IMR-90 (cell line): ENCODE results near the gene IFIT3. TPM values are rescaled to one million over a fixed set of nuclear protein-coding genes. Genes with fewer than 3 reads are reported as not detected.
A peak's percentile ranks its signal among the peaks of the same experiment; 100 is the strongest.

Source experiments
- ATAC-seq: fragments of 200-7000 bp; cut with Tn5 transposase; 2 replicates; pipeline ENCODE4 v1.9.1; 2020; ENCODE audit warnings: low read depth, mild to moderate bottlenecking, moderate library complexity
- BruUV-seq: library from RNA; stranded (reverse); fragments of 400-500 nt; replicated peaks from 2 replicates; lab custom pipeline; 2021; lab: Mats Ljungman, UMichigan
- CTCF ChIA-PET: fragments of 300-600 bp; formaldehyde crosslinking; extraction: SDS; loops from one replicate; lab custom pipeline; 2021; ENCODE audit warnings: antibody characterized with exemption; lab: Yijun Ruan, JAX
- POLR2A ChIA-PET: fragments of 300-600 bp; sonication (Branson Sonifier 250); formaldehyde crosslinking; loops from one replicate; lab custom pipeline; 2022; ENCODE audit warnings: antibody characterized with exemption; ENCODE audit not compliant: unreplicated experiment; lab: Charles Lee
- DNase-seq: peaks from one replicate; pipeline ENCODE4 v3.0.0; 2013
- H2AFZ ChIP-seq: replicated peaks from 2 replicates; pipeline ENCODE3; 2013; ENCODE audit warnings: low read length, mild to moderate bottlenecking; ENCODE audit not compliant: poor library complexity
- H2AK5ac ChIP-seq: 2 replicates; pipeline ENCODE4 v1.6.1; 2013; ENCODE audit warnings: low read depth, low read length, inconsistent platforms
- H2AK9ac ChIP-seq: replicated peaks from 2 replicates; pipeline ENCODE3; 2013; ENCODE audit warnings: mild to moderate bottlenecking, low read depth, low read length, moderate library complexity; ENCODE audit not compliant: poor library complexity
- H2BK120ac ChIP-seq: 2 replicates; pipeline ENCODE4 v1.6.1; 2013; ENCODE audit warnings: low read depth, low read length, inconsistent platforms
- H2BK15ac ChIP-seq: 3 replicates; pipeline ENCODE4 v1.6.1; 2013; ENCODE audit warnings: low read depth, low read length, inconsistent platforms
- H2BK20ac ChIP-seq: 2 replicates; pipeline ENCODE4 v1.6.1; 2013; ENCODE audit warnings: low read depth, mild to moderate bottlenecking, inconsistent platforms, low read length, moderate library complexity
- H2BK5ac ChIP-seq: 2 replicates; pipeline ENCODE4 v1.6.1; 2013; ENCODE audit warnings: mild to moderate bottlenecking, low read depth, low read length, inconsistent platforms; ENCODE audit not compliant: poor library complexity, severe bottlenecking
- H3K14ac ChIP-seq: replicated peaks from 2 replicates; pipeline ENCODE4 v1.6.1; 2013; ENCODE audit warnings: low read depth, low read length, inconsistent platforms
- H3K18ac ChIP-seq: 2 replicates; pipeline ENCODE4 v1.6.1; 2013; ENCODE audit warnings: low read depth, low read length, control low read depth
- H3K23ac ChIP-seq: 2 replicates; pipeline ENCODE4 v1.6.1; 2013; ENCODE audit warnings: low read depth, low read length, inconsistent platforms
- H3K27ac ChIP-seq: 2 replicates; pipeline ENCODE4 v1.5.1; 2013; ENCODE audit warnings: mild to moderate bottlenecking, control low read depth, low read length; ENCODE audit not compliant: insufficient read depth
- H3K27me3 ChIP-seq: 2 replicates; pipeline ENCODE4 v1.6.1; 2013; ENCODE audit warnings: low read length; ENCODE audit not compliant: control insufficient read depth, insufficient read depth
- H3K36me3 ChIP-seq: 2 replicates; pipeline ENCODE4 v1.6.1; 2013; ENCODE audit warnings: low read length, mixed read lengths; ENCODE audit not compliant: control insufficient read depth, insufficient read depth
- H3K4ac ChIP-seq: 2 replicates; pipeline ENCODE4 v1.6.1; 2013; ENCODE audit warnings: low read depth, low read length, inconsistent platforms
- H3K4me1 ChIP-seq: 2 replicates; pipeline ENCODE4 v1.6.1; 2013; ENCODE audit warnings: low read length, mixed read lengths; ENCODE audit not compliant: control insufficient read depth, insufficient read depth
- H3K4me2 ChIP-seq: 2 replicates; pipeline ENCODE4 v1.6.1; 2013; ENCODE audit warnings: low read depth, mild to moderate bottlenecking, control low read depth, low read length, moderate library complexity
- H3K4me3 ChIP-seq: 2 replicates; pipeline ENCODE4 v1.5.1; 2013; ENCODE audit warnings: low read depth, mild to moderate bottlenecking, control low read depth, low read length, moderate library complexity; ENCODE audit not compliant: insufficient read depth
- H3K56ac ChIP-seq: 2 replicates; pipeline ENCODE4 v1.6.1; 2013; ENCODE audit warnings: low read length, inconsistent platforms; ENCODE audit not compliant: insufficient read depth; ENCODE audit errors: extremely low read depth
- H3K79me1 ChIP-seq, 2 experiments: 2 replicates each; pipeline ENCODE4 v1.6.1; 2013; ENCODE audit warnings: low read length in 2 of 2, inconsistent platforms in 1 of 2, low read depth in 1 of 2
- H3K9ac ChIP-seq: 2 replicates; pipeline ENCODE4 v1.6.1; 2013; ENCODE audit warnings: low read depth, low read length, control low read depth
- H3K9me1 ChIP-seq: 2 replicates; pipeline ENCODE4 v1.6.1; 2013; ENCODE audit warnings: low read length, inconsistent platforms; ENCODE audit not compliant: insufficient read depth
- H3K9me3 ChIP-seq: 2 replicates; pipeline ENCODE4 v1.6.1; 2013; ENCODE audit warnings: low read length; ENCODE audit not compliant: control insufficient read depth, insufficient read depth
- H4K20me1 ChIP-seq: 2 replicates; pipeline ENCODE4 v1.6.1; 2013; ENCODE audit warnings: low read length, inconsistent platforms; ENCODE audit not compliant: insufficient read depth
- H4K5ac ChIP-seq: 2 replicates; pipeline ENCODE4 v1.6.1; 2013; ENCODE audit warnings: mild to moderate bottlenecking, low read depth, low read length, control low read depth
- H4K8ac ChIP-seq, 2 experiments: 2 replicates each; pipeline ENCODE4 v1.6.1; 2013; ENCODE audit warnings: low read depth in 2 of 2, low read length in 2 of 2, control low read depth in 1 of 2, inconsistent platforms in 1 of 2
- H4K91ac ChIP-seq: 2 replicates; pipeline ENCODE4 v1.6.1; 2013; ENCODE audit warnings: low read depth, low read length, inconsistent platforms; ENCODE audit not compliant: insufficient read depth
- BHLHE40 ChIP-seq: fragments of 150-350 bp; IDR thresholded peaks from 2 replicates; pipeline ENCODE4 v1.6.1; 2016; ENCODE audit warnings: mild to moderate bottlenecking, low read depth, low read length
- CHD1 ChIP-seq: IDR thresholded peaks from 2 replicates; pipeline ENCODE4 v1.6.1; 2012; ENCODE audit warnings: low read depth, low read length, improper control_type of control experiment
- FOS ChIP-seq: fragments of 150-350 bp; IDR thresholded peaks from 2 replicates; pipeline ENCODE4 v1.6.1; 2016; ENCODE audit warnings: low read depth, low read length
- MAFK ChIP-seq: IDR thresholded peaks from 2 replicates; pipeline ENCODE4 v1.6.1; 2012; ENCODE audit warnings: low read depth, low read length, improper control_type of control experiment
- MAZ ChIP-seq: IDR thresholded peaks from 2 replicates; pipeline ENCODE4 v1.6.1; 2012; ENCODE audit warnings: low read depth, mild to moderate bottlenecking, low read length, improper control_type of control experiment, moderate library complexity, borderline replicate concordance
- MXI1 ChIP-seq: IDR thresholded peaks from 2 replicates; pipeline ENCODE4 v1.6.1; 2012; ENCODE audit warnings: low read depth, mild to moderate bottlenecking, low read length, moderate library complexity, borderline replicate concordance
- NFE2L2 ChIP-seq: fragments of 150-350 bp; IDR thresholded peaks from 2 replicates; pipeline ENCODE4 v1.6.1; 2016; ENCODE audit warnings: low read depth, mild to moderate bottlenecking, low read length
- POLR2A ChIP-seq: IDR thresholded peaks from 2 replicates; pipeline ENCODE4 v1.6.1; 2012; ENCODE audit warnings: mild to moderate bottlenecking, low read depth, low read length
- RCOR1 ChIP-seq: IDR thresholded peaks from 2 replicates; pipeline ENCODE4 v1.6.1; 2012; ENCODE audit warnings: mild to moderate bottlenecking, low read length, improper control_type of control experiment; ENCODE audit not compliant: insufficient replicate concordance
- RFX5 ChIP-seq: IDR thresholded peaks from 2 replicates; pipeline ENCODE4 v1.8.0; 2012; ENCODE audit warnings: low read depth, mild to moderate bottlenecking, low read length, moderate library complexity
- SMC3 ChIP-seq: fragments of 150-350 bp; IDR thresholded peaks from 2 replicates; pipeline ENCODE4 v1.6.1; 2016; ENCODE audit warnings: low read depth, mild to moderate bottlenecking, antibody characterized with exemption, low read length, moderate library complexity
- WGBS, 2 experiments: methylation state at CpG; one replicate each; pipeline versions ENCODE4 v1.1.5 to v1.1.7; 2013; ENCODE audit warnings: missing lambda C conversion rate in 2 of 2; ENCODE audit not compliant: insufficient read length in 1 of 2; ENCODE audit errors: extremely low coverage in 2 of 2; 5-methylcytosine and 5-hydroxymethylcytosine counted together
- dilution Hi-C: fragments of 300-500 bp; cut with HindIII; formaldehyde crosslinking; loops from one replicate; pipeline ENCODE4 v1.14.3; 2018; ENCODE audit warnings: low sequenced_read_pairs; ENCODE audit not compliant: unreplicated experiment
- in situ Hi-C: fragments of 300-500 bp; cut with MboI; formaldehyde crosslinking; loops from 3 replicates; pipeline ENCODE4 v1.14.3; 2019; ENCODE audit warnings: low sequenced_read_pairs, inconsistent platforms, mixed read lengths
- intact Hi-C: fragments of 100-400 bp; cut with micrococcal nuclease; formaldehyde crosslinking; loops from 2 replicates; pipeline ENCODE4 v1.10.0; 2022
- polyA plus RNA-seq, 3 experiments: library from polyadenylated mRNA; depleted of rRNA; stranded (reverse); fragments of >200 nt; gene quantifications; 2 replicates each; pipeline ENCODE4 v1.2.3, GENCODE V29; 2012; ENCODE audit warnings: low replicate concordance in 1 of 3
- total RNA-seq: library from RNA; depleted of rRNA; stranded (reverse); fragments of >200 nt; gene quantifications from 2 replicates; pipeline ENCODE4 v1.2.3, GENCODE V29; 2012
- TF ChIP-seq, protein P1 (sequence below): fragments of 150-350 bp; IDR thresholded peaks from 2 replicates; pipeline ENCODE4 v1.6.1; 2017; ENCODE audit warnings: mild to moderate bottlenecking, antibody characterized with exemption, low read length, low read depth
- TF ChIP-seq, protein P2 (sequence below): fragments of 150-350 bp; IDR thresholded peaks from 2 replicates; pipeline ENCODE4 v1.6.1; 2016; ENCODE audit warnings: low read depth, mild to moderate bottlenecking, low read length, moderate library complexity, borderline replicate concordance

Gene IFIT3
- total and polyA plus RNA-seq, 2 of the 4 experiments (the other 2 are of a cell fraction) = 3.5 to 7.3 TPM

DNA sequence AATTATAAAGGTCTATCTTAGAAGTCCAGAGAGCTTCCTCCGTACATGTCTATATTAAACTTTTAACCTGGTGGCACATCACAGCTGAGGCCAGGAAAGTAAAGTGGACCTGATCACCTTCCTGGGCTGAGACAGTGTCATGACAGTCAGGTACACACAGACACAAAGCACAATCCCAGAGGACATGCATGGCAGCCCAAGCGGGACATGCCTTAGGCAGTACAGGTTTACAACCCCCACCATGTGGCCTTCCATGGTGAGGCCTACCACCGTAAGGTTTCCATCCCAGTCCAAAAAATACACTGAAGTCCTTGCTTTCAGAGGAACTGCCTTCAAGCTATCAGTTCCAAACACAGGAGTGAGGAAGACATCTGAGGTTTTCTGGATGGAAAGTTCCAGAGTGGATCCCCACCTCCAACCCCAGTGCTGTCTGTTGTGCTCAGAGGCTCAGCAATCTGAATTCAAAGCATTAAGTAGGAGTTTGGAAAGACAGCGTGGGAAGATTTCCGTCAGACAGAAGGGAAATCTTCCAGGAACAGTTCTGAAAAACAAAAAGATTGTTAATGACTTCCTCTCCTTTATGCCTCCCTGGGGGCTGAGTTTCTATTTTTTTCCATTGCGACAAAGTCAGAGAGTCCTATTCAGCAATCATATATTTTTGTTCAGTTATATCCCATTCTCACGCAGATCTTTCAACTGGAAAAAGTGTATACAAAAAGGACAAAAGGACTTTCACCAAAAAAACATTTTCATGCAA, 20.1 kb downstream of the IFIT3 start:
- Histone ChIP-seq H3K4me2 (no peak overlapping the region), H3K36me3 (no peaks in the 10 kb centered on the region), H2AK5ac (peak overlapping the region; percentile 66; the same call in 1 of the 2 replicates), H4K8ac (no peak overlapping the region), H3K4me3 (no peak overlapping the region), H2AFZ (peak overlapping the region; percentile 2), H2BK5ac (no peak overlapping the region), H3K27ac (no peak overlapping the region), H2BK20ac (no peak overlapping the region), H3K9me1 (peaks cover 2% of the 10 kb centered on the region), H3K27me3 (no peaks in the 10 kb centered on the region), H4K5ac (no peak overlapping the region), H4K91ac (no peak overlapping the region; the same call in 1 of the 2 replicates), H3K56ac (no peak overlapping the region), H3K9ac (no peak overlapping the region), H2AK9ac (no peak overlapping the region), H3K23ac (no peak overlapping the region), H3K4me1 (peaks cover 16% of the 10 kb centered on the region), H3K4ac (0 out of 2 replicates have a peak overlapping the region, but pooled peaks have one; percentile 39), H2BK15ac (peak overlapping the region; percentile 46; the same call in 1 of the 3 replicates), H3K79me1 (no peaks in the 10 kb centered on the region), H3K9me3 (no peaks in the 10 kb centered on the region), H2BK120ac (no peak overlapping the region), H3K14ac (no peak overlapping the region), H4K20me1 (no peaks in the 10 kb centered on the region), H3K18ac (no peak overlapping the region)
- no TSS peak for BruUV-seq
- dilution Hi-C loops (no loop called here), in situ Hi-C loops (no loop called here), intact Hi-C loops (no loop called here)
- ChIA-PET POLR2A (no interaction called here), CTCF (no interaction called here)
- 100% methylated on average over 1 of the region's 7 CpGs; no CpG with 5 or more reads in 1 of the 2 experiments for WGBS, 2 experiments
- TF ChIP-seq NFE2L2 (no peak), SMC3 (no peak), RFX5 (no peak), MXI1 (no peak), CHD1 (no peak), FOS (no peak), POLR2A (no peak), RCOR1 (no peak), MAFK (no peak), BHLHE40 (no peak), MAZ (no peak)
- TF ChIP-seq, protein P1, sequence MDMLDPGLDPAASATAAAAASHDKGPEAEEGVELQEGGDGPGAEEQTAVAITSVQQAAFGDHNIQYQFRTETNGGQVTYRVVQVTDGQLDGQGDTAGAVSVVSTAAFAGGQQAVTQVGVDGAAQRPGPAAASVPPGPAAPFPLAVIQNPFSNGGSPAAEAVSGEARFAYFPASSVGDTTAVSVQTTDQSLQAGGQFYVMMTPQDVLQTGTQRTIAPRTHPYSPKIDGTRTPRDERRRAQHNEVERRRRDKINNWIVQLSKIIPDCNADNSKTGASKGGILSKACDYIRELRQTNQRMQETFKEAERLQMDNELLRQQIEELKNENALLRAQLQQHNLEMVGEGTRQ = no peak
- TF ChIP-seq, protein P2, sequence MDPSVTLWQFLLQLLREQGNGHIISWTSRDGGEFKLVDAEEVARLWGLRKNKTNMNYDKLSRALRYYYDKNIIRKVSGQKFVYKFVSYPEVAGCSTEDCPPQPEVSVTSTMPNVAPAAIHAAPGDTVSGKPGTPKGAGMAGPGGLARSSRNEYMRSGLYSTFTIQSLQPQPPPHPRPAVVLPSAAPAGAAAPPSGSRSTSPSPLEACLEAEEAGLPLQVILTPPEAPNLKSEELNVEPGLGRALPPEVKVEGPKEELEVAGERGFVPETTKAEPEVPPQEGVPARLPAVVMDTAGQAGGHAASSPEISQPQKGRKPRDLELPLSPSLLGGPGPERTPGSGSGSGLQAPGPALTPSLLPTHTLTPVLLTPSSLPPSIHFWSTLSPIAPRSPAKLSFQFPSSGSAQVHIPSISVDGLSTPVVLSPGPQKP = no peak
- ATAC-seq (no peak), DNase-seq (no peak)
